GM12878 (cell line): ENCODE data around the gene BCAS3. TPM values are rescaled to one million over a fixed set of nuclear protein-coding genes. Genes with fewer than 3 reads are reported as not detected.

Source experiments
- ATAC-seq: fragments of 200-7000 bp; cut with Tn5 transposase; 3 replicates; pipeline ENCODE4 v1.9.1; 2020; ENCODE audit warnings: mild to moderate bottlenecking, moderate library complexity
- BruUV-seq: library from RNA; stranded (reverse); fragments of 400-500 nt; replicated peaks from 2 replicates; lab custom pipeline; 2021; lab: Mats Ljungman, UMichigan
- CTCF ChIA-PET: fragments of 300-600 bp; sonication (Branson Sonifier 250); formaldehyde crosslinking; extraction: SDS; loops from one replicate; lab custom pipeline; 2021; ENCODE audit warnings: inconsistent platforms; lab: Yijun Ruan, JAX
- POLR2A ChIA-PET: fragments of 350-600 bp; formaldehyde crosslinking; extraction: SDS; loops from one replicate; lab custom pipeline; 2021; ENCODE audit warnings: inconsistent platforms; lab: Charles Lee
- RAD21 ChIA-PET: fragments of 300-600 bp; sonication (Branson Sonifier 250); formaldehyde crosslinking; loops from one replicate; lab custom pipeline; 2023; ENCODE audit warnings: antibody characterized with exemption; ENCODE audit not compliant: unreplicated experiment; lab: Charles Lee
- SMC1A ChIA-PET: fragments of 300-600 bp; sonication (Branson Sonifier 250); formaldehyde crosslinking; loops from one replicate; lab custom pipeline; 2023; ENCODE audit not compliant: unreplicated experiment, uncharacterized antibody; lab: Charles Lee
- DNase-seq: peaks from one replicate; pipeline ENCODE4 v3.0.0-alpha.2; 2011; ENCODE audit warnings: low read depth, low spot score
- FAIRE-seq: peaks from 3 replicates; lab custom pipeline; 2011; peaks lifted over from hg19 to GRCh38; lab: Jason Lieb, UNC
- H2AFZ ChIP-seq: 2 replicates; pipeline ENCODE4 v1.6.0; 2011; ENCODE audit warnings: low read depth, low read length, control low read depth; ENCODE audit not compliant: control insufficient read depth
- H3K27ac ChIP-seq: 2 replicates; pipeline ENCODE4 v1.5.1; 2011; ENCODE audit warnings: control low read depth; ENCODE audit not compliant: control insufficient read depth, insufficient read depth
- H3K27me3 ChIP-seq, 2 experiments: replicated peaks in 1 of 2; 2 replicates each; pipeline versions ENCODE4 v1.6.0 to v1.6.1; 2011; ENCODE audit warnings: low read length in 1 of 2; ENCODE audit not compliant: control insufficient read depth in 2 of 2, insufficient read depth in 2 of 2
- H3K36me3 ChIP-seq, 2 experiments: 2 replicates each; pipeline ENCODE4 v1.5.1; 2011; ENCODE audit warnings: low read length in 1 of 2; ENCODE audit not compliant: control insufficient read depth in 2 of 2, insufficient read depth in 2 of 2
- H3K4me1 ChIP-seq: 2 replicates; pipeline ENCODE4 v1.6.1; 2011; ENCODE audit warnings: mild to moderate bottlenecking, low read length, moderate library complexity, mixed read lengths; ENCODE audit not compliant: control insufficient read depth, insufficient read depth
- H3K4me2 ChIP-seq: 2 replicates; pipeline ENCODE4 v1.6.0; 2011; ENCODE audit warnings: control low read depth; ENCODE audit not compliant: control insufficient read depth, insufficient read depth
- H3K4me3 ChIP-seq: fragments of 200-600 bp; sonication (generic); 2 replicates; pipeline ENCODE4 v1.5.1; 2016
- H3K79me2 ChIP-seq: 2 replicates; pipeline ENCODE4 v1.6.0; 2011; ENCODE audit warnings: low read length; ENCODE audit not compliant: control insufficient read depth, insufficient read depth
- H3K9ac ChIP-seq: 2 replicates; pipeline ENCODE4 v1.8.0; 2011; ENCODE audit warnings: low read length, control low read depth, mixed read lengths; ENCODE audit not compliant: control insufficient read depth, insufficient read depth
- H3K9me3 ChIP-seq: replicated peaks from 3 replicates; pipeline ENCODE4 v1.5.1; 2011; ENCODE audit warnings: mild to moderate bottlenecking, low read length; ENCODE audit not compliant: control insufficient read depth, insufficient read depth
- H4K20me1 ChIP-seq: 2 replicates; pipeline ENCODE4 v1.6.0; 2011; ENCODE audit not compliant: control insufficient read depth, insufficient read depth
- BCL11A ChIP-seq: IDR thresholded peaks from 2 replicates; pipeline ENCODE4 v1.6.1; 2011; ENCODE audit warnings: low read depth, low read length
- BHLHE40 ChIP-seq, 2 experiments: fragments of 450-650 bp in 1 of 2; IDR thresholded peaks; 2 replicates each; pipeline ENCODE4 v1.6.1; 2011 to 2017; ENCODE audit warnings: low read depth in 2 of 2, borderline replicate concordance in 1 of 2, improper control_type of control experiment in 1 of 2, low read length in 1 of 2, mild to moderate bottlenecking in 1 of 2
- CUX1 ChIP-seq: IDR thresholded peaks from 2 replicates; pipeline ENCODE4 v1.6.1; 2012; ENCODE audit warnings: improper control_type of control experiment, low read depth, low read length; ENCODE audit not compliant: insufficient replicate concordance
- HDAC2 ChIP-seq: fragments of 200-600 bp; sonication (generic); IDR thresholded peaks from 2 replicates; pipeline ENCODE4 v1.6.1; 2017
- NFIC ChIP-seq: IDR thresholded peaks from 2 replicates; pipeline ENCODE4 v1.6.1; 2012; ENCODE audit warnings: low read depth, mild to moderate bottlenecking, inconsistent platforms, low read length, moderate library complexity
- SMAD5 ChIP-seq: IDR thresholded peaks from 2 replicates; pipeline ENCODE4 v1.6.1; 2016; ENCODE audit warnings: antibody characterized with exemption, low read depth
- TBL1XR1 ChIP-seq: IDR thresholded peaks from 2 replicates; pipeline ENCODE4 v1.6.1; 2012; ENCODE audit warnings: low read depth, low read length, improper control_type of control experiment
- WGBS: methylation state at CpG from one replicate; pipeline ENCODE4 v1.1.6; 2016; ENCODE audit warnings: low lambda C conversion rate; ENCODE audit not compliant: insufficient replicate concordance, insufficient coverage; ENCODE audit errors: missing lambda C conversion rate; 5-methylcytosine and 5-hydroxymethylcytosine counted together
- in situ Hi-C: fragments of 300-500 bp; cut with MboI; formaldehyde crosslinking; loops from 9 replicates; pipeline ENCODE4 v1.14.3; 2018; ENCODE audit warnings: mixed read lengths
- intact Hi-C: fragments of 100-400 bp; cut with micrococcal nuclease; formaldehyde crosslinking; loops from one replicate; pipeline ENCODE4 v1.14.2; 2022; ENCODE audit not compliant: unreplicated experiment
- polyA plus RNA-seq, 11 experiments: library from polyadenylated mRNA; depleted of rRNA in 4 of 11; unstranded in 6 of 11; stranded (reverse) in 5 of 11; fragments of >200 nt; fragmentation: Nextera tagmentation in 4 of 11; fragmentation: Illumina TruSeq in 1 of 11; extraction: Ambion mirVana in 4 of 11; extraction: Trizol in 1 of 11; gene quantifications; 1 replicate in 1 of 11; 2 replicates in 10 of 11; pipeline versions ENCODE4 v1.2.1 to v1.2.3, GENCODE V29; 2011 to 2016; ENCODE audit warnings: inconsistent platforms in 2 of 11, missing spikeins in 2 of 11, low read depth in 1 of 11
- total RNA-seq, 4 experiments: library from RNA; depleted of rRNA in 3 of 4; stranded (reverse); fragments of >200 nt in 3 of 4; fragmentation: Illumina TruSeq in 1 of 4; extraction: Trizol in 1 of 4; gene quantifications; 2 replicates each; pipeline versions ENCODE4 v1.2.1 to v1.2.3, GENCODE V29; 2013 to 2021
- TF ChIP-seq, protein P1 (sequence below): fragments of 150-350 bp; IDR thresholded peaks from 2 replicates; pipeline ENCODE4 v1.6.1; 2014; ENCODE audit warnings: mild to moderate bottlenecking, low read depth, low read length

The BCAS3 gene
- total and polyA plus RNA-seq, 10 of the 15 experiments (the other 5 are each of a cell fraction or from before 2014, with no cell fraction given), result 2.1 to 11.0 (median 6.6) TPM

DNA sequence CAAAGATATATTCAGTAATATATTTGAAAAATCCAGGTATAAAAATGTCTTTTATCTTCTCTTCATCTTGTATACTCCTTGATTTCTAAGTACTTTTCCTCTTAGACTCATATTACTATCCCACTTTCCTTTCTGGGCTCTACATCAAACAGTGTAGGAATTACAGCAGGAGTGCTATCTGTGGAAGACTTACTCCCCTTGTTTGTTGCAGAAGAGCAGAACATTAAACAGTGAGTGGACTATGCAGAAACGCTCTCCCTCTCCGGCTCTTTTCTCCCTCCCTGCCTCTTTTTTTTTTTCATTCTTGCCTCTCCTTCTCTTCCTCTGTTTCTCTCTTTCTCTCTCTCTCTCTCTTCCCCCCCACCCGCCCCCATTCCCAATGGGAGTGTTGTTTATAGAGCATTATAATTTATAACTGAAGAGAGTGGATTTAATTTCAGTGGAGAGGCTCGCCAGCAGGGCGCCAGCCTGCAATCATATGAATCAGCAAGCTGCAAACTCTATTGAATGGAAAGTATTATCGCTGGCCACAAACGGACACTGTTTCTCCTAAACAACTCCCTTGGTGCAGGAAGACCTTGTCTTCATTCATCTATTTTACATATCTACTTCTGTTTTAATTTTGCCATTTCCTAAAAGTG lies 479.7 kb downstream of the BCAS3 start:
- no peak overlapping the region for H3K4me2 ChIP-seq
- H3K27ac ChIP-seq, result no peak overlapping the region
- in situ Hi-C loops, result no loop called here
- CTCF ChIA-PET, result no interaction called here
- no peak for FAIRE-seq
- H4K20me1 ChIP-seq, result no peaks in the 10 kb centered on the region
- DNase-seq, result no peak
- POLR2A ChIA-PET, result no interaction called here
- no peaks in the 10 kb centered on the region for H3K27me3 ChIP-seq
- H3K9ac ChIP-seq, result no peak overlapping the region
- no peaks in the 10 kb centered on the region for H3K79me2 ChIP-seq
- ATAC-seq, result no peak
- SMC1A ChIA-PET, result no interaction called here
- no TSS peak for BruUV-seq
- H2AFZ ChIP-seq, result no peak overlapping the region
- no peak for TF ChIP-seq TBL1XR1
- TF ChIP-seq, protein P1, sequence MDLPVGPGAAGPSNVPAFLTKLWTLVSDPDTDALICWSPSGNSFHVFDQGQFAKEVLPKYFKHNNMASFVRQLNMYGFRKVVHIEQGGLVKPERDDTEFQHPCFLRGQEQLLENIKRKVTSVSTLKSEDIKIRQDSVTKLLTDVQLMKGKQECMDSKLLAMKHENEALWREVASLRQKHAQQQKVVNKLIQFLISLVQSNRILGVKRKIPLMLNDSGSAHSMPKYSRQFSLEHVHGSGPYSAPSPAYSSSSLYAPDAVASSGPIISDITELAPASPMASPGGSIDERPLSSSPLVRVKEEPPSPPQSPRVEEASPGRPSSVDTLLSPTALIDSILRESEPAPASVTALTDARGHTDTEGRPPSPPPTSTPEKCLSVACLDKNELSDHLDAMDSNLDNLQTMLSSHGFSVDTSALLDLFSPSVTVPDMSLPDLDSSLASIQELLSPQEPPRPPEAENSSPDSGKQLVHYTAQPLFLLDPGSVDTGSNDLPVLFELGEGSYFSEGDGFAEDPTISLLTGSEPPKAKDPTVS, result no peak
- no peak for TF ChIP-seq NFIC
- no peak for TF ChIP-seq BHLHE40 (IDR thresholded peaks at IDR 0.05; ENCODE audit: borderline replicate concordance in 1 of 2, low read depth in 2 of 2, low read length in 1 of 2)
- no peak for TF ChIP-seq SMAD5
- TF ChIP-seq BCL11A, result no peak
- TF ChIP-seq HDAC2, result no peak
- no peak for TF ChIP-seq CUX1
- TF ChIP-seq, all 136 proteins: peak for 0
- Histone ChIP-seq H3K9me3 (no peaks in the 10 kb centered on the region), H3K4me3 (no peak overlapping the region), H3K36me3 (no peaks in the 10 kb centered on the region), H3K4me1 (no peaks in the 10 kb centered on the region)
- intact Hi-C loops, result loop anchor here (10.0 kb wide), 1 partner anchor 153 kb away; no protein-coding TSS in a partner anchor
- RAD21 ChIA-PET, result no interaction called here
- WGBS, result 25% methylated on average over 4 of the region's 7 CpGs
